Liver (tissue), 2 donors: ENCODE measurements around the gene RERE.

Source experiments
- TF ChIP-seq, protein P1 (sequence below): fragments of 150-350 bp; IDR thresholded peaks from 2 replicates; pipeline ENCODE4 v1.5.1; 2017; ENCODE audit warnings: improper control_type of control experiment, low read depth, low read length; ENCODE audit not compliant: missing input control
- TF ChIP-seq, protein P2 (sequence below): IDR thresholded peaks from 2 replicates; pipeline ENCODE4 v1.6.1; 2016; ENCODE audit warnings: antibody characterized with exemption
- donor health status: healthy.

DNA sequence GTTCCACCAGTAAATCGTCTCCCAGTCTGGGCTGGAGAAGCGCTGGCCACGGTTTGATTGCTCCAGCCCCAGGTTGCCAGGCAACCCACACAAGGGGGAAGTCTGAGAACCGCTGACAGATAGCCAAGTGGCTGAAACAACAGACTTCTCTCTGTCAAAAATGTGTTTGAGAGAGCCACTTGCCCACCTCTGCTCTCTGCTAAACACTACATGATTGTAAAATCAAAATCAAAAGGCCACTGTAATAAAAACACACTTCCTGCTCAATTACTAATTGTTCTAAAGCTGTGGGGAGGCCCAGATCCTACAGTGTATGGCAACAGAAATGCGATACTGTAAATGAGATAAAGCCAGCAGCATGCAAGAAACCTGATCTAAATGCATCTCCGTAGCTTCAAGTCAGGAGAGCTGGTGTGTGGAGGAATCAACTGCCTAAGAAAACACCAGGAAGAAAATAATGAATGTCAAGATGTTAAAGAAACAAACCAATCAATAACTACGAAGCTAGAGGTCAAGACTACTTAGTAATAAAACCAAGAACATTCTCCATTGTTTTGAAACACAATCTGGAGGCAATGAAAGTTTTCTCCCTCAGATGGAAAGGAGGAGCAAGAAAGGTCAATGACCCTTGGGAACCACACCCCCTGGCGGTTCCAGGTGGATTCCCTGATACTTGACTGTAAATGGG is 378.3 kb downstream of the RERE start:
- TF ChIP-seq, protein P1, sequence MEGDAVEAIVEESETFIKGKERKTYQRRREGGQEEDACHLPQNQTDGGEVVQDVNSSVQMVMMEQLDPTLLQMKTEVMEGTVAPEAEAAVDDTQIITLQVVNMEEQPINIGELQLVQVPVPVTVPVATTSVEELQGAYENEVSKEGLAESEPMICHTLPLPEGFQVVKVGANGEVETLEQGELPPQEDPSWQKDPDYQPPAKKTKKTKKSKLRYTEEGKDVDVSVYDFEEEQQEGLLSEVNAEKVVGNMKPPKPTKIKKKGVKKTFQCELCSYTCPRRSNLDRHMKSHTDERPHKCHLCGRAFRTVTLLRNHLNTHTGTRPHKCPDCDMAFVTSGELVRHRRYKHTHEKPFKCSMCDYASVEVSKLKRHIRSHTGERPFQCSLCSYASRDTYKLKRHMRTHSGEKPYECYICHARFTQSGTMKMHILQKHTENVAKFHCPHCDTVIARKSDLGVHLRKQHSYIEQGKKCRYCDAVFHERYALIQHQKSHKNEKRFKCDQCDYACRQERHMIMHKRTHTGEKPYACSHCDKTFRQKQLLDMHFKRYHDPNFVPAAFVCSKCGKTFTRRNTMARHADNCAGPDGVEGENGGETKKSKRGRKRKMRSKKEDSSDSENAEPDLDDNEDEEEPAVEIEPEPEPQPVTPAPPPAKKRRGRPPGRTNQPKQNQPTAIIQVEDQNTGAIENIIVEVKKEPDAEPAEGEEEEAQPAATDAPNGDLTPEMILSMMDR = peak; percentile 3
- TF ChIP-seq, protein P2, sequence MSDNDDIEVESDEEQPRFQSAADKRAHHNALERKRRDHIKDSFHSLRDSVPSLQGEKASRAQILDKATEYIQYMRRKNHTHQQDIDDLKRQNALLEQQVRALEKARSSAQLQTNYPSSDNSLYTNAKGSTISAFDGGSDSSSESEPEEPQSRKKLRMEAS = no peak
